ENCODE results near the gene ZNF775.
A peak's percentile ranks its signal among the peaks of the same experiment; 100 is the strongest.

ZNF775 gene

DNA sequence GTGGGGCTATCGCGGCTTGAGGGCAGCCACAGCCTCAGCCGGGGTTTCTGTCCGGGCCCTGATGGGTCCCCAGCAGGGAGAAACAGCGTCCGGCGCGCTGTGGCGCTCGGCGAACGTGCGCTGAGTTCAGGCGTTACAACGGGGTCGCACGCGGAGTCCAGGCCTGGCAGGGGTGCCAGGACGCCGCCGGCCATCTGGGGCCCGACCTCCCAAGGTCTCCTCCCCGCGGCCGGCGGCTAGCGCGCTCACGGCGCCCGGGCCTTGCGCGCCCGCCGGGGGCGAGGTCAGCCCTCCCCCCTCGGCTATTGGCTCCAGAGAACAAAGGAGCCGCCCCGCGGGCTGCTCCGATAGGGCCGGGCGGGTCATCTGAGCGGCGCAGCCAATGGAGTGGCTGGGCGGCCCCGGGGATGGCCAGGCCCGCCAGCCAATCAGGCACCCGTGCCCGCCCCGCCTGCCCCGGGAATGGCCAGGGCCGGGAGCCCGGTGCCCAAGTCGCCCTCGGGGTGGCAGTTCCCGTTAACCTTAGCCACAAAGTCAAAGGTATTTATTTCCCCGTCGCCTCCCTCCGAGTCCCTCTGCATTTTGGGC lies at the start of gene ZNF775:
Gene ZNF775 (plus strand): TSS at position 478 of the 588 bp plus-strand sequence. CDS start 9,141 bp downstream, outside the sequence.
- peak; percentile 99 for DNase-seq (ENCODE audit: low spot score)

DNA sequence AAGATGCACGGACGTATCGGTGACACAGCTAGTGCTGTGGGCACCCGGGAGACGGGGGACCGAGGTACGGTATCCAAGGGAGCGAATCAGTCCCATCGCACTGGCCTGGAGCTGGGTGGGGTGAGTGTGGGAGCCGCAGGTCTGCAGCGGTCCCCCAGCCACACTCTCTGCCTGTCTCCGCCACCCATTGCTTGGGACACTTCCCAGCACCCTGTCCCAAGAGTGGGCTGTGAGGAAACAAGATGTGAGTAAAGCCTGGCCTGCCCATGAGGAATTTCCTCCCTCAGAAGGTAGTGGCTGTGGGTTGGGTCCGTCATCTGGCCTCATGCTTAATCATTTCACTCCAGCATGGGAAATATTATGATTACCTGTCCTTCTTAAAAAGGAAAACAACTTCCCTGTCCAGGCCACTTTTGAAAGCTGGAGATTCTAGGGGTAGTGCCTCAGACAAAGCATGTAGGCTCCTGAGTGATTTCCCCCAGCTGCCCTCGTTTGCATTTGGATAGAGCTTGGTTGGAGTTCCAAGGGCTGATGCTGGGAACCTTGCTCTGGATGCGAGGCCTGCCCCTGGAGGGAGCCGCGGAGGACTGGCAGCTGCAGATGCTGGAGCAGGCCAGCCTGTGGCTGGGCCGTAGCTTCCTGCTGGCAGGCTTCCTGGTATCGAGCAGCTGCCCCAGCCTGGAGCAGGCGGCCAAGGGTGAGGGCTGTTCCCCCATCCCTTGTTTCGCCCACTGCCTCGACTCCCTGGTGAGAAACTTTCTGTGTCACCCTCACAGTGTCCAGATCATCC lies 49.6 kb upstream of the ZNF775 start:
- DNase-seq (ENCODE audit: low spot score) = peak; percentile 76

- DNase-seq (ENCODE audit: low spot score) = no peak
Observed at GRCh38 chr7:150330211-150330885, 48.8 kb upstream of the ZNF775 start.

- DNase-seq (ENCODE audit: low spot score) = no peak
Observed at GRCh38 chr7:150332852-150333635, 46.1 kb upstream of the ZNF775 start.

DNA sequence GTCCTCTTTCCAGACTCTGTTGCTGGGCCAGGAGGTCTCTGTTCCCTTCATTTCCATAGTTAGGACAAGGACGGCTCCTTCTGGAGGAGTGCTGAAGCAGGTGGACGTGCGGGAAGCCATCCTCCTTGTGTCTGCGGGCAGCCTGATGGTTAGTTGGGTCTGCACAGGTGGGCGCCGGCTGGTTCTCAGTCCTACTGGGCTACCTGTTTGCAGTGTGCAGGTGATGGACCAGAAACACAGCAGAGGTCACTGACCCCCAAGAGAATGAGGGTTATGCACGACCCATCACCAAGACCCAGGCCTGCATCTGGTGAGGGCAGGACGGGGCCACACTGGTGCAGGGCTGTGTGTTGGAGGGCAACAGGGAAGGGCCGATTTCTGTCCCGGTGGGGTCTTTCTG lies 45.5 kb upstream of the ZNF775 start:
- no peak for DNase-seq (ENCODE audit: low spot score)

DNA sequence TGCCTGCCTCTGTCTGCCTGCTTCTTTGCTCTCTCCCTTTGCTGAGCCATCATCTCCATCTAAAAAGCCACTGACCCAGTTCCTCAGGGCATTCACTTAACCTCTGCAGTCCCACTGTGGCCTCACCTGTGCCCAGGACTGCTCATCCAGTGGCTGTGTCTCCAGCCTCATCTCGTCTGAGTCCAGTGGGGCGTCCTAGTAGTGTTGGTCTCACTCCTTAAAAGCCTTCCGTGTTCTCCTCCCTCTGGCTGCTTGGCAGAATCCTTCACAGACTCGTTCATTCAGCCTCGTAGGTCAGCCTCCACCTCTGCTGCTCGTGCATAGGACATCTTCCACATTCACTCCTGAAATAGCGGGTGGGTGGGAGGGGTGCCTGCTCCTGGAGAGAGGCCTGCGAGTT lies 45.0 kb upstream of the ZNF775 start:
- no peak for DNase-seq (ENCODE audit: low spot score)

DNA sequence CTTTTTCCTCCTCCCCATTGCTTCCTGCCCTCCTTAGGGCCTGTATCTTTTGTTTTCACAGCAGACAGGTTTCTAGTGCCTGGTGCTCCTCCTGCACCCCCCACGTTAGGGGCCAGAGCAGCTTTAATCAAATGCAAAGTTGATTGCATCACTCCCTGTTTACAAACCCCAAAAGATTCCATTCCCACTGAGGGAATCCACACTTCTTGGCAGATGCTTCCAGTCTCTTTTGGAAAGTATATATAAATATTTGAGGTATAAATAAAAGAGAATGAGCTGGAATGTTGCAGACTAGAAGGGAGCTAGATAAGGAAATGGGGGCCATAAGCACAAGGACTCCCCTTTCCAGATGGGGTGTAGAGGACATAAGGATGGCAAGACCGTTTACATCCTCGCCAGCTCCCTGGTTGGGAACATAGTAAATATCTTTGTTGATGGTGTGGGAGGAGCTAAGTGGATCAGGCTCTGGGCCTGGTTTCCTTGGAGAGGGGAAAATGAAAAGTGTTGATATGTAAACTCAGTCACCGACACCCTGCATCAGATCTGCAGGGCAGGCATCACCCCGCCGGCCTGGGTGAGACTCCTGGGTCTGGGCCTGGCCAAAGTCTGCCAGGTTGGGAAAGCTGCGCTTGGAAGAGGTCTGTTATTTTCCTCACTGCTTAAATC lies 43.9 kb upstream of the ZNF775 start:
- DNase-seq (ENCODE audit: low spot score) = peak; percentile 67

- DNase-seq (ENCODE audit: low spot score) = no peak
Observed at GRCh38 chr7:150335774-150336112, 43.4 kb upstream of the ZNF775 start.

DNA sequence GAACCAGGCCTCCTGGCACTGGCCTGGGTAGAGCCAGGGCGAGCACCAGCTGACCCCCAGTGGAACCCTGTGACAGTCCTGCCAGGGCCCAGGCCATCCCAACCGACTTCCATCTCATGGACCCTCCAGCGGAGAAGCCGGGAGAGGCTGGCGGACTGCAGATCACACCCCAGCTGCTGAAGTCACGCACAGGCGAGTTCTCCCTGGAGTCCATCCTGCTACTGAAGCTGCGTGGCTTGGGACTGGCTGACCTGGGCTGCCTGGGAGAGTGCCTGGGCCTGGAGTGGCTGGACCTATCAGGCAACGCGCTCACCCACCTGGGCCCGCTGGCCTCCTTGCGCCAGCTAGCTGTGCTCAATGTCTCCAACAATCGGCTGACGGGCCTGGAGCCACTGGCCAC lies 42.4 kb upstream of the ZNF775 start:
- DNase-seq (ENCODE audit: low spot score) = no peak

DNA sequence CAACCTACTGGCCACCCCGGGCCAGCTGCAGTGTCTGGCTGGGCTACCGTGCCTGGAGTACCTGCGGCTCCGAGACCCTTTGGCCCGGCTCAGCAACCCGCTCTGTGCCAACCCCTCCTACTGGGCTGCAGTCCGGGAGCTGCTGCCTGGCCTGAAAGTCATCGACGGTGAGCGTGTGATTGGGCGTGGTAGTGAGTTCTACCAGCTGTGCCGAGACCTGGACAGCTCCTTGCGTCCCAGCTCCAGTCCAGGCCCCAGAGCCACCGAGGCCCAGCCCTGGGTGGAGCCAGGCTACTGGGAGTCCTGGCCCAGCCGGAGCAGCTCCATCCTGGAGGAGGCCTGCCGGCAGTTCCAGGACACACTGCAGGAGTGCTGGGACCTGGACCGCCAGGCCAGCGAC lies 42.0 kb upstream of the ZNF775 start:
- no peak for DNase-seq (ENCODE audit: low spot score)

DNA sequence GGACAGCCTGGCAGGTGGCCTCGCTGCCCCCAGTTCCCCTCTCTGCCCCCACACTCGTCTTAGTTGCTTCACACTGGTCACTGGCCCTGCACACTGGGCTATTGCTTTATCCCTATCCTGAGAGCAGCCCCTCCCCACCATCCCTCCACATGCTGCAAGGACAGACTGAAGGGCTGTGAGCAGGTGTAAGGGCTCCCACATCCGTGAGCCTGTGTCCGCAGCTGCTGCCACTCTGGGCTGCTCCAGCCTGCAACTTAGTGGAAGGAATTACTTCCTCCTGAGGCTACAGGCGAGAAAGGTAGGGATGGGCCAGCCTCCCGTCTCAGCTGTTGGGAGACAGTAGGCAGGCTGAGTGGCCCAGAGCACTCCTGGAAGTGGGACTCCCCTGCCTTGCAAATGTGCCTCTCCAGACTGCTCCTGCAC lies 41.5 kb upstream of the ZNF775 start:
- no peak for DNase-seq (ENCODE audit: low spot score)

- no peak for DNase-seq (ENCODE audit: low spot score)
Observed at GRCh38 chr7:150338166-150338829, 40.8 kb upstream of the ZNF775 start.

GRCh38 chr7:150339409-150339809 lies 39.7 kb upstream of the ZNF775 start:
- no peak for DNase-seq (ENCODE audit: low spot score)

DNA sequence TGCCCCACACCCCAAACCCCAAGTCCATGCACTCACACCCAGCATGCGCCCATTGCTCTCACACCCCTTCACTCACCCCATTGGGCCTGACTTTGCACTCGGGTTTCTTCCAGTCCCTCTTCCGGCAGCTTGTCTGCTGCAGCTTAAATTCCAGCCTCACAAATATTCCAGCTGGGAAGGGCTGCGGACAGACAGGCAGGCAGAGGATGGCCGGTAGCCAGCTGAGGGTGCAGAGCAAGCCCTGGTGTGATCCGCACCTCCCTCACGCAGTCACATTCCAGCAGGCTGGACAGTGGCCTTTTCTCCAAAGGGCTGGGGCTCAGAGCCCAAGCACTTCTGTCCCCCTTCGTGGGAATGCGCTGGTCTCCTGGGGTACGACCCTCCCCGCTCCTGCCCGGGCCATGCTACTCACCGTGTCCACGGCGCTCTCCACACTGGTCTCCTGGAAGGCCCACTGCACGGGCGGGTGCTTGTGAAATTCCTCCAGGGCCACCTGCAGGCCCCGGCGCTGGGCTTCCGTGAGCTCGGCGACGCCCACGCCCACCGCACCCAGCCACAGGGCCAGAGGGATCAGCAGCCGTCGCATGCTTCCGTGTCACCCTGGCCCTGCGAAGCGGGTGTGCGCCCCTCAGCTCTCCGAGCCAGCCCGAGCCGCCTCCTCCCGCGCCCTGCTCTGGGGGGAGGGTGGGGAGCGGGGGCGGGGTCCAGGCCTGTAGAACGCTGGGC lies 38.9 kb upstream of the ZNF775 start:
- DNase-seq (ENCODE audit: low spot score) = peak; percentile 50

DNA sequence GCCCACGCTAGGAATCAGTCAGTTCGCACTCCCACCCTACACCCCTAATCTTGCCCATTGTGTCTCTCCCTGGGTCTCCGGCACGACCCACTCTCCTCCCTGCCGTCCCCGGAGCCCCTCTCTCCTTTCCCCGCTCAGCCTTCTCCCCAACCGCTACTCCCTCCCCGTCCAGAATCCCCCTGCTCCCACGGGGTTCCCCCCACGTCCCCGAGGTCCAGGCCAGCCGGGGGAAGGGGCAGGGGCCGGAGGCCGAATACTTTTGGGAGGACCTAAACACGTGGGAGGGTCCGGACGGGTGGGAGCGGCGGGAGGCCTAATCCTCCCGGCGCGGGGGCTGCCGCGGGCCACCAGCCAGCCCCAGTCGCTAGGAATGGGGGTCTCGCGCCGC lies 38.3 kb upstream of the ZNF775 start:
- DNase-seq (ENCODE audit: low spot score) = no peak

DNA sequence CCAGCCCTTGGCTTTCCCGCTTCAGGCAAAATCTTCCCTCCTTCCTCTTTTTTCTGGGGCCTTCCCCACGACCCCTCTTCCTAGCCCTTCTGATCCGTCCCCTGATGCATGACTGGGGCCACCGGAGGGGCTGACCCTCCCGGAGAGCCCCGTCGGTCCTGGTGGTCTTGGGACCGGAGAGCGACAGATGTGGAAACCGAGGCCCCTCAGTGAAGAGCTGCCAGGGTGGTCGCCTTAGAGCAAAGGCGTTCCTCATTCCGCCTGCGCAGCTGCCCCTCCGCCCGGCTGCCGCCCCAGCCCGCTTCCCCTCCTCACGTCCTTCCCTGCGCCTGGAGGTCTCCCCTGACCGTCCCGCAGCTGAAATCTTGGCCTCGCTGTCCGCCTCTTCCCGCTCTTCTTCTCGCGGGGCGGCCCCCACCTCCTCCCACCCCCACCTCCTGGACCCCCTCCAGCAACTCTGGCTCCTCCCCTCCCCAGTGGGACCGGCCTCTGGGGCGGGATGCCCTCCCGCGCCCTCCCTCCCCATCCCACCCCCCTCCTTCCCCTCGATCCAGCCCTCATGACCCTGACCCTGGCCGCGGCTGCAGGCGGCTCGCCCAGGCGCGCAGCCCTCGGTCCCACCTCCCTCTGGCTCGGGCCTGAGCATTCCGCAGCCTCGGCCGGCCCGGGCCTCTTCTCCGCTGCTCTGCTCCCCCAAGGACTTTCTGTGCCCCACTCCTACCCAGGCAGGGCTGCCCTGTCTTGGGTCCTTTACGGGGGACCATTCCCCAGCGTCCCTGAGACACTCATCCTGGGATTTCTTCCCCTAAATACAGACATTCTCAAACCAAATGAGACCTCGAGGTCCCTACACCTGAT lies 37.6 kb upstream of the ZNF775 start, which contains the start of gene RARRES2:
Gene RARRES2 (minus strand): TSS at position 367 of the 858 bp plus-strand sequence. CDS start 1,020 bp downstream, outside the sequence.
- DNase-seq (ENCODE audit: low spot score) = peak; percentile 82

- no peak for DNase-seq (ENCODE audit: low spot score)
Observed at GRCh38 chr7:150342121-150342408, 37.1 kb upstream of the ZNF775 start.

- DNase-seq (ENCODE audit: low spot score) = no peak
Observed at GRCh38 chr7:150343225-150343624, 35.9 kb upstream of the ZNF775 start.

DNA sequence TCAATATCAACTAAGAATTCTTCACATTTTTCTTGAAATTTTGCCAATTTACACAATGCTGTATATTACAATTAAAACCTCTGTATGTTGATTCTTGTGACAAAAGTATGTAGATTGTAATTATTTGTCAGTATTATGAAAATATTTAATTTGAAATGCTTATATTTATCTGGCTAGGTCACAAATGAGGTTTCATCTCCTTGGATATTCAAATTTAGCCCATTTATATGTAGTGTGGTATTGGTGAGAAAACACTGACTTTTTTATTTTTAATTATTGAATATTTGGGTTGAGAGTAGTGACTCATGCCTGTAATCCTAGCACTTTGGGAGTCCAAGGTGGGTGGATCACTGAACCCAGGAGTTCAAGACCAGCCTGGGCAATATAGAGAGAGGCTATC lies 34.8 kb upstream of the ZNF775 start:
- no peak for DNase-seq (ENCODE audit: low spot score)

- no peak for DNase-seq (ENCODE audit: low spot score)
Observed at GRCh38 chr7:150345012-150345411, 34.1 kb upstream of the ZNF775 start.
